Smooth muscle cell (in vitro differentiated cells): Measurements from ENCODE around the gene ATXN1. TPM values are rescaled to one million over a fixed set of nuclear protein-coding genes. Genes with fewer than 3 reads are reported as not detected.
"Not testable (repeated sequence)": the region's sequence is repeated elsewhere in the genome, so short reads cannot be mapped to it uniquely, and the experiment has no call there.

Experiments
- DNase-seq: peaks from one replicate; lab custom pipeline; 2025; ENCODE audit not compliant: unreplicated experiment; lab: John Stamatoyannopoulos, UW
- H2AFZ ChIP-seq: fragments of 200-600 bp; sonication (generic); 2 replicates; pipeline ENCODE4 v1.6.0; 2016; ENCODE audit warnings: antibody characterized with exemption, low read depth, mild to moderate bottlenecking
- H3F3A ChIP-seq: fragments of 200-600 bp; sonication (generic); 2 replicates; pipeline ENCODE4 v1.6.0; 2017; ENCODE audit warnings: antibody characterized with exemption, low read depth
- H3K27ac ChIP-seq: fragments of 200-600 bp; sonication (generic); 2 replicates; pipeline ENCODE4 v1.5.1; 2016; ENCODE audit warnings: low read depth, mild to moderate bottlenecking
- H3K27me3 ChIP-seq: fragments of 200-600 bp; sonication (generic); 2 replicates; pipeline ENCODE4 v1.6.1; 2016; ENCODE audit warnings: low read depth, mild to moderate bottlenecking
- H3K36me3 ChIP-seq: fragments of 200-600 bp; sonication (generic); 2 replicates; pipeline ENCODE4 v1.5.1; 2016; ENCODE audit warnings: low read depth
- H3K4me1 ChIP-seq: fragments of 200-600 bp; sonication (generic); 2 replicates; pipeline ENCODE4 v1.5.1; 2016; ENCODE audit warnings: low read depth
- H3K4me2 ChIP-seq: fragments of 200-600 bp; sonication (generic); 2 replicates; pipeline ENCODE4 v1.6.0; 2016; ENCODE audit warnings: mild to moderate bottlenecking
- H3K4me3 ChIP-seq: fragments of 200-600 bp; sonication (generic); 2 replicates; pipeline ENCODE4 v1.5.1; 2016; ENCODE audit warnings: mild to moderate bottlenecking
- H3K79me2 ChIP-seq: fragments of 200-600 bp; sonication (generic); 2 replicates; pipeline ENCODE4 v1.6.0; 2016; ENCODE audit warnings: low read depth, mild to moderate bottlenecking
- H3K9ac ChIP-seq: fragments of 200-600 bp; sonication (generic); 2 replicates; pipeline ENCODE4 v1.6.0; 2016; ENCODE audit warnings: low read depth
- H3K9me3 ChIP-seq: fragments of 200-600 bp; sonication (generic); replicated peaks from 2 replicates; pipeline ENCODE4 v1.5.1; 2016; ENCODE audit warnings: low read depth
- H4K20me1 ChIP-seq: fragments of 200-600 bp; sonication (generic); 2 replicates; pipeline ENCODE4 v1.6.0; 2016; ENCODE audit warnings: low read depth
- CTCF ChIP-seq: fragments of 200-600 bp; sonication (generic); IDR thresholded peaks from 2 replicates; pipeline ENCODE4 v1.5.1; 2017; ENCODE audit warnings: borderline replicate concordance, mild to moderate bottlenecking, antibody characterized with exemption; ENCODE audit not compliant: insufficient read depth, poor library complexity, severe bottlenecking
- WGBS: methylation state at CpG from one replicate; pipeline ENCODE4 v1.1.7; 2016; ENCODE audit warnings: low lambda C conversion rate; 5-methylcytosine and 5-hydroxymethylcytosine counted together
- polyA plus RNA-seq: library from polyadenylated mRNA; unstranded; fragments of >200 nt; fragmentation: Nextera tagmentation; extraction: Ambion mirVana; gene quantifications from 2 replicates; pipeline ENCODE4 v1.2.1, GENCODE V29; 2016
- total RNA-seq: library from RNA; depleted of rRNA; stranded (reverse); fragments of >200 nt; gene quantifications from 2 replicates; pipeline ENCODE4 v1.2.3, GENCODE V29; 2014

ATXN1 gene
- total and polyA plus RNA-seq, 2 experiments from 2014 or later = 17.9 to 40.6 TPM

- WGBS = 88% methylated on average over 4 of the region's 4 CpGs
- H3K36me3 ChIP-seq = no peaks in the 10 kb centered on the region
- H3F3A ChIP-seq = no peaks in the 10 kb centered on the region
- H3K9ac ChIP-seq = no peak overlapping the region
- no peak overlapping the region for H3K27ac ChIP-seq
- H3K9me3 ChIP-seq = no peaks in the 10 kb centered on the region
- H3K79me2 ChIP-seq = peaks cover 45% of the 10 kb centered on the region
- peaks cover 25% of the 10 kb centered on the region for H3K4me1 ChIP-seq
- no peaks in the 10 kb centered on the region for H3K27me3 ChIP-seq
- no peak overlapping the region for H3K4me3 ChIP-seq
- DNase-seq = no peak
- no peak for TF ChIP-seq CTCF
- no peak overlapping the region for H3K4me2 ChIP-seq
- H4K20me1 ChIP-seq = peaks cover 69% of the 10 kb centered on the region
- no peak overlapping the region for H2AFZ ChIP-seq
These were observed 129.2 kb downstream of the ATXN1 start for GRCh38 chr6:16632101-16632500.

GRCh38 chr6:16630026-16630643 lies 131.1 kb downstream of the ATXN1 start:
- 90% methylated on average over 4 of the region's 4 CpGs for whole genome bisulfite sequencing
- Histone ChIP-seq H3K4me2 (no peak overlapping the region), H3K4me1 (peaks cover 16% of the 10 kb centered on the region), H3K4me3 (no peak overlapping the region), H3K9ac (no peak overlapping the region), H3K27ac (no peak overlapping the region), H3K79me2 (peaks cover 45% of the 10 kb centered on the region), H3K9me3 (no peaks in the 10 kb centered on the region), H3K36me3 (no peaks in the 10 kb centered on the region), H4K20me1 (peaks cover 71% of the 10 kb centered on the region), H2AFZ (no peak overlapping the region), H3F3A (peaks cover under 1% of the 10 kb centered on the region), H3K27me3 (no peaks in the 10 kb centered on the region)
- no peak for TF ChIP-seq CTCF
- DNase-seq = no peak

DNA sequence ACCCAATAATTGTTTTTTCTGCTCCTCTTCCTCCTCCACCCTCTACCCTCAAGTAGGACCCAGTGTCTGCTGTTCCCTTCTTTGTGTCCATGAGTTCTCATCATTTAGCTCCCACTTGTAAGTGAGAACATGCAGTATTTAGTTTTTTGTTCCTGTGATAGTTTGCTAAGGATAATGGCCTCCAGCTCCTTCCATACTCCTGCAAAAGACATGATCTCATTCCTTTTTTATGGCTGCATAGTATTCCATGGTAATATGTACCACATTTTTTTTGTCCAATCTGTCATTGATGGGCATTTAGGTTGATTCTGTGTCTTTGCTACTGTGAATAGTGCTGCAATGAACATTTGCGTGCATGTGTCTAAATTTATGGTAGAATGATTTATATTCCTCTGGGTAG lies 132.7 kb downstream of the ATXN1 start:
- H3K4me3 ChIP-seq, DNase-seq, H3K27me3 ChIP-seq, H3K4me2 ChIP-seq, H2AFZ ChIP-seq, H3K9ac ChIP-seq, H3K27ac ChIP-seq, H3F3A ChIP-seq, H3K36me3 ChIP-seq, H3K9me3 ChIP-seq, H3K4me1 ChIP-seq: not testable (repeated sequence)
- WGBS = 100% methylated on average over 1 of the region's 1 CpG
- peaks cover 71% of the 10 kb centered on the region for H4K20me1 ChIP-seq
- H3K79me2 ChIP-seq = peaks cover 32% of the 10 kb centered on the region

DNA sequence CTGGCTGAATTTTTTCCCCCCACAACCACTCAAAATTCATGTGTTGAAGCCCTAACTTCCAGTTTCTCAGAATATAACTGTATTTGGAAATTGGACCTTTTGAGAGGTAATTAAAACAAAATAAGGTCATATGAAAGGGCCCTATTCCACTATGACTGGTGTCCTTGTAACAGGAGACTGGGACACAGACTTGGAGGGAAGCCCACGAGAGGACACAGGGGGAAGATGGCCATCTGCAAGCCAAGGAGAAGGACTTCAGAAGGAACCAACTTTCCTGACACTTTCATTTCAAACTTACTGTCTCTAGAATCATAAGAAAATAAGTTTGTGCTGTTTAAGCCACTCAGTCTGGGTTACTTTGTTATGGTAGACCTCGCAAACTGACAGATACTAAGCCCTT lies 134.6 kb downstream of the ATXN1 start:
- H3K79me2 ChIP-seq = peaks cover 29% of the 10 kb centered on the region
- H3K4me1 ChIP-seq = no peaks in the 10 kb centered on the region
- no peaks in the 10 kb centered on the region for H3K27me3 ChIP-seq
- no peak overlapping the region for H3K4me3 ChIP-seq
- no peak overlapping the region for H2AFZ ChIP-seq
- DNase-seq = no peak
- H3K4me2 ChIP-seq = no peak overlapping the region
- peaks cover 4% of the 10 kb centered on the region for H3F3A ChIP-seq
- no peak for TF ChIP-seq CTCF
- 90% methylated on average over 2 of the region's 2 CpGs for WGBS
- H4K20me1 ChIP-seq = peaks cover 77% of the 10 kb centered on the region
- no peak overlapping the region for H3K27ac ChIP-seq
- H3K9ac ChIP-seq = no peak overlapping the region
- no peaks in the 10 kb centered on the region for H3K9me3 ChIP-seq
- H3K36me3 ChIP-seq = no peaks in the 10 kb centered on the region
